ENCODE measurements around the gene KCNH6. TPM values are rescaled to one million over a fixed set of nuclear protein-coding genes. Genes with fewer than 3 reads are reported as not detected.

Gene KCNH6
- total RNA-seq, 4 donors from 2014 or later, result not detected

- no peak for TF ChIP-seq POLR2AphosphoS5 (IDR thresholded peaks at IDR 0.05)
- peak in 2 of 3 experiments; percentile 13 to 25 for TF ChIP-seq CTCF (IDR thresholded peaks at IDR 0.05)
- TF ChIP-seq POLR2A (IDR thresholded peaks at IDR 0.05; ENCODE audit: low read depth), result no peak
- TF ChIP-seq EP300 (IDR thresholded peaks at IDR 0.05), result no peak
- 86% methylated on average over 5 of the region's 5 CpGs for WGBS
These were observed 50.5 kb downstream of the KCNH6 start for GRCh38 chr17:63573634-63574033.

GRCh38 chr17:63578027-63578768 lies 55.0 kb downstream of the KCNH6 start:
- 85% methylated on average over 7 of the region's 7 CpGs for WGBS
- intact Hi-C loops (cut with DNase I), result no loop called here
- no peak for TF ChIP-seq POLR2A (IDR thresholded peaks at IDR 0.05; ENCODE audit: low read depth)
- TF ChIP-seq POLR2AphosphoS5 (IDR thresholded peaks at IDR 0.05), result no peak
- TF ChIP-seq CTCF (IDR thresholded peaks at IDR 0.05), result no peak
- no peak for TF ChIP-seq EP300 (IDR thresholded peaks at IDR 0.05)

More at GRCh38 chr17:63573634-63574033, 50.5 kb downstream of the KCNH6 start:
- Histone ChIP-seq H3K36me3 (peaks cover 0 to 12% (median 2%) of the 10 kb centered on the region in 4 donors), H3K27ac (replicated peaks in 1 of 4) (no peak overlapping the region), H3K27me3 (no peaks in the 10 kb centered on the region), H3K4me1 (peaks cover 0 to 6% (median 3%) of the 10 kb centered on the region in 4 donors), H3K4me3 (no peak overlapping the region), H3K9me3 (no peaks in the 10 kb centered on the region)
- DNase-seq (ENCODE audit: extremely low spot score), result no peak
- intact Hi-C loops (cut with DNase I), result no loop called here

GRCh38 chr17:63578769-63579111 lies 55.6 kb downstream of the KCNH6 start:
- Histone ChIP-seq H3K4me1 (peaks cover 0 to 6% (median 0%) of the 10 kb centered on the region in 4 donors), H3K9me3 (no peaks in the 10 kb centered on the region), H3K4me3 (no peak overlapping the region), H3K27ac (replicated peaks in 1 of 4) (no peak overlapping the region), H3K27me3 (no peaks in the 10 kb centered on the region), H3K36me3 (peaks cover 10 to 49% (median 46%) of the 10 kb centered on the region in 4 donors)
- DNase-seq (ENCODE audit: extremely low spot score), result no peak
- intact Hi-C loops (cut with DNase I), result no loop called here
- 84% methylated on average over 5 of the region's 5 CpGs for WGBS
- TF ChIP-seq POLR2AphosphoS5 (IDR thresholded peaks at IDR 0.05) (no peak), CTCF (IDR thresholded peaks at IDR 0.05) (no peak), EP300 (IDR thresholded peaks at IDR 0.05) (no peak), POLR2A (IDR thresholded peaks at IDR 0.05; ENCODE audit: low read depth) (no peak)

More at GRCh38 chr17:63578027-63578768, 55.0 kb downstream of the KCNH6 start:
- Histone ChIP-seq H3K27ac (replicated peaks in 1 of 4) (no peak overlapping the region), H3K4me3 (no peak overlapping the region), H3K4me1 (peaks cover 0 to 6% (median 0%) of the 10 kb centered on the region in 4 donors), H3K36me3 (peaks cover 5 to 44% (median 41%) of the 10 kb centered on the region in 4 donors), H3K27me3 (no peaks in the 10 kb centered on the region), H3K9me3 (no peaks in the 10 kb centered on the region)
- DNase-seq (ENCODE audit: extremely low spot score), result no peak

GRCh38 chr17:63579633-63580032 lies 56.5 kb downstream of the KCNH6 start:
- intact Hi-C loops (cut with DNase I), result no loop called here
- DNase-seq (ENCODE audit: extremely low spot score), result no peak
- peaks cover 0 to 6% (median 0%) of the 10 kb centered on the region in 4 donors for H3K4me1 ChIP-seq
- no peaks in the 10 kb centered on the region for H3K9me3 ChIP-seq
- peaks cover 19 to 58% (median 55%) of the 10 kb centered on the region in 4 donors for H3K36me3 ChIP-seq
- H3K4me3 ChIP-seq, result no peak overlapping the region
- no peak overlapping the region for H3K27ac ChIP-seq (replicated peaks in 1 of 4)
- TF ChIP-seq POLR2AphosphoS5 (IDR thresholded peaks at IDR 0.05) (no peak), CTCF (IDR thresholded peaks at IDR 0.05) (no peak), POLR2A (IDR thresholded peaks at IDR 0.05; ENCODE audit: low read depth) (no peak), EP300 (IDR thresholded peaks at IDR 0.05) (no peak)
- 75% methylated on average over 11 of the region's 11 CpGs for WGBS
- H3K27me3 ChIP-seq, result no peaks in the 10 kb centered on the region

All from esophagus muscularis mucosa (tissue), 4 donors.